SK-N-MC (cell line): ENCODE data around the gene HSD17B3.

Experiments used
- DNase-seq: peaks from one replicate; pipeline ENCODE4 v3.0.0-alpha.2; 2011; ENCODE audit warnings: low read depth, low spot score
- H3K27ac ChIP-seq: fragments of 200-600 bp; sonication (generic); 2 replicates; pipeline ENCODE4 v1.5.1; 2016; ENCODE audit warnings: mixed run types
- H3K36me3 ChIP-seq: fragments of 200-600 bp; sonication (generic); 2 replicates; pipeline ENCODE4 v1.6.1; 2017; ENCODE audit warnings: antibody characterized with exemption, low read length, mixed read lengths; ENCODE audit not compliant: insufficient read depth
- H3K4me3 ChIP-seq: fragments of 200-600 bp; sonication (generic); 2 replicates; pipeline ENCODE4 v1.5.1; 2016
- H3K9ac ChIP-seq: fragments of 200-600 bp; sonication (generic); 2 replicates; pipeline ENCODE4 v1.8.0; 2017; ENCODE audit warnings: mixed run types, mixed read lengths; ENCODE audit not compliant: insufficient read length
- H3K9me3 ChIP-seq: fragments of 200-600 bp; sonication (generic); 2 replicates; pipeline ENCODE4 v1.6.1; 2017; ENCODE audit warnings: low read depth, mild to moderate bottlenecking, antibody characterized with exemption, low read length, moderate library complexity, mixed read lengths
- EZH2 ChIP-seq: fragments of 200-600 bp; sonication (generic); IDR thresholded peaks from one replicate; pipeline ENCODE4 v1.6.1; 2017; ENCODE audit warnings: antibody characterized with exemption
- FOXP2 ChIP-seq: optimal IDR thresholded peaks from 2 replicates; pipeline ENCODE3; 2011; ENCODE audit warnings: mild to moderate bottlenecking, moderate library complexity; ENCODE audit not compliant: insufficient read depth; ENCODE audit errors: extremely low read length, control extremely low read depth
- POLR2AphosphoS5 ChIP-seq: IDR thresholded peaks from 2 replicates; pipeline ENCODE4 v1.6.1; 2012; ENCODE audit warnings: mild to moderate bottlenecking, low read depth, low read length, borderline replicate concordance

HSD17B3 gene

GRCh38 chr9:96302021-96302420 is at the start of gene HSD17B3:
HSD17B3 (minus strand) TSS chr9:96302176; CDS start chr9:96302104, 72 bp downstream.
- no peak within 1 kb of the TSS for H3K27ac ChIP-seq
- no peaks in the 10 kb centered on the region for H3K36me3 ChIP-seq
- H3K4me3 ChIP-seq: no peak within 1 kb of the TSS
- H3K9ac ChIP-seq: no peak within 1 kb of the TSS
- TF ChIP-seq EZH2 (no peak), FOXP2 (no peak), POLR2AphosphoS5 (no peak)
- DNase-seq: no peak
- no peaks in the 10 kb centered on the region for H3K9me3 ChIP-seq

GRCh38 chr9:96350866-96351265 is 48.9 kb upstream of the HSD17B3 start:
- no peaks in the 10 kb centered on the region; the same call in 1 of the 2 replicates for H3K9me3 ChIP-seq
- H3K4me3 ChIP-seq: no peak overlapping the region
- TF ChIP-seq FOXP2 (no peak), POLR2AphosphoS5 (no peak), EZH2 (no peak)
- DNase-seq: no peak
- 0 out of 2 replicates have a peak, but pooled peaks cover 3% of the 10 kb centered on the region for H3K36me3 ChIP-seq
- no peak overlapping the region for H3K27ac ChIP-seq
- H3K9ac ChIP-seq: no peak overlapping the region

GRCh38 chr9:96348261-96348660 is 46.3 kb upstream of the HSD17B3 start:
- H3K9ac ChIP-seq: no peak overlapping the region
- no peak for TF ChIP-seq EZH2
- no peak for TF ChIP-seq FOXP2
- no peak for TF ChIP-seq POLR2AphosphoS5
- H3K9me3 ChIP-seq: no peaks in the 10 kb centered on the region; the same call in 1 of the 2 replicates
- no peak for DNase-seq
- no peak overlapping the region for H3K4me3 ChIP-seq
- H3K36me3 ChIP-seq: 0 out of 2 replicates have a peak, but pooled peaks cover 3% of the 10 kb centered on the region
- no peak overlapping the region for H3K27ac ChIP-seq

- no peak for TF ChIP-seq EZH2
- no peak for TF ChIP-seq FOXP2
- TF ChIP-seq POLR2AphosphoS5: no peak
- Histone ChIP-seq H3K36me3 (no peaks in the 10 kb centered on the region), H3K27ac (no peak overlapping the region), H3K4me3 (no peak overlapping the region), H3K9me3 (no peaks in the 10 kb centered on the region), H3K9ac (no peak overlapping the region)
- DNase-seq: no peak
These were observed 43.6 kb upstream of the HSD17B3 start for GRCh38 chr9:96345551-96345950.

- Histone ChIP-seq H3K9me3 (no peaks in the 10 kb centered on the region), H3K36me3 (no peaks in the 10 kb centered on the region), H3K27ac (peak overlapping the region; percentile 81; the same call in 1 of the 2 replicates), H3K9ac (no peak overlapping the region), H3K4me3 (no peak overlapping the region)
- TF ChIP-seq FOXP2 (no peak), POLR2AphosphoS5 (no peak), EZH2 (no peak)
- no peak for DNase-seq
These were observed 42.6 kb upstream of the HSD17B3 start for GRCh38 chr9:96344458-96345180.

GRCh38 chr9:96343515-96344360 is 41.8 kb upstream of the HSD17B3 start:
- Histone ChIP-seq H3K27ac (peak overlapping the region; percentile 81; the same call in 1 of the 2 replicates), H3K9ac (peak overlapping the region; percentile 19)
- no peak for DNase-seq

GRCh38 chr9:96342571-96343245 is 40.7 kb upstream of the HSD17B3 start:
- Histone ChIP-seq H3K27ac (no peak overlapping the region), H3K36me3 (no peaks in the 10 kb centered on the region), H3K9ac (no peak overlapping the region), H3K9me3 (no peaks in the 10 kb centered on the region), H3K4me3 (no peak overlapping the region)
- no peak for DNase-seq
- no peak for TF ChIP-seq POLR2AphosphoS5
- TF ChIP-seq EZH2: no peak
- no peak for TF ChIP-seq FOXP2

More at GRCh38 chr9:96343515-96344360, 41.8 kb upstream of the HSD17B3 start:
- Histone ChIP-seq H3K36me3 (no peaks in the 10 kb centered on the region), H3K4me3 (no peak overlapping the region), H3K9me3 (no peaks in the 10 kb centered on the region)
- TF ChIP-seq POLR2AphosphoS5 (no peak), EZH2 (no peak), FOXP2 (no peak)

GRCh38 chr9:96340707-96341106 is 38.7 kb upstream of the HSD17B3 start:
- DNase-seq: no peak
- TF ChIP-seq POLR2AphosphoS5: no peak
- TF ChIP-seq EZH2: no peak
- no peak for TF ChIP-seq FOXP2
- H3K27ac ChIP-seq: no peak overlapping the region
- no peaks in the 10 kb centered on the region for H3K36me3 ChIP-seq
- no peaks in the 10 kb centered on the region for H3K9me3 ChIP-seq
- H3K4me3 ChIP-seq: no peak overlapping the region
- no peak overlapping the region for H3K9ac ChIP-seq
